GM18519 (cell line): ENCODE results near the gene SORBS2.

ENCODE experiments used
- ATAC-seq: cut with Tn5 transposase; IDR thresholded peaks from one replicate; pipeline ENCODE4 v1.9.1; 2021; ENCODE audit warnings: mild to moderate bottlenecking, moderate library complexity; ENCODE audit not compliant: unreplicated experiment, low FRiP score

Gene SORBS2

DNA sequence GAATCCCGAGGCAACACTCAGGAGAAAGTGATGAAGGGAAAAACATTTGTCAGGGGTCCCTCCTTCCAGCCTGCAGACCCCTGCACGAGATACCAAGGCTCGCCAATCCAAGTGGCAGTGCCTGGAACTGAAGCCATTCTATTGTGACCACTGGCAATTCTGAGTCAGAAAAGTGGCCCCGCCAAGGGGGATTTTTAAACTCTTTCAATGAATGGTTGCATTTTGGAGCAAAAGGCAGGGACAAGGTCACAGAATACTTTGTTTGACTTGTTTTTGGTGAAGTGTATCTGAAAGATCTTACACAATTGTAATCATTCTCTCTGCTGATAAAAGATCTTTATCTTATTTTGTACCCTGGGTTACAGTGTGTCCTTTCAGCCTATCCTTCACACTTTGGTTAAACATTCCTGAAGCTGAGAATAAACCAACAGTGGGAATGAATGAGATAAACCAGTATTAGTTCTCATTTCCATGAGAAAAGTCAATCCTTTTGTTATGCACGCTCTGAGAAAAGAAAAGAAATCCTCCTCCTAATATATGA is 160.8 kb downstream of the SORBS2 start:
- no peak for ATAC-seq

DNA sequence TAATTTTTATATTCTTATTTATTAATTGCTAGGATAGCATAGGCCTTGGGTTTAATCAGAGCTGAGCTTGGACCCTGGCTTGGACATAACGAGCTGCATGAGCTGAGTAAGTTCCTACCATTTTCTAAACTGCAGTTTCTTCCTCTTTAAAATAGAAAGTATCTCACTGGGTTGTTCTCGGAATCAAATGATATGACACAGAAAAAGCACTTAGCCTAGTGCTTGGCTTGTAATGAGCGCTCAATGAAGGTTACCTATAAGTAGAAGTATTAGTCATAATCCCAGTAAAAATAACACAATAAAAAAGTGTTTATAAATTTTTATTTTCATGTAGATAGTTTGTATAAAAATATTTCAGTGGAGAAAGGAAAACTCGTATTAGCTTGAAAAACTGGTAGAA is 163.4 kb downstream of the SORBS2 start:
- ATAC-seq = no peak

DNA sequence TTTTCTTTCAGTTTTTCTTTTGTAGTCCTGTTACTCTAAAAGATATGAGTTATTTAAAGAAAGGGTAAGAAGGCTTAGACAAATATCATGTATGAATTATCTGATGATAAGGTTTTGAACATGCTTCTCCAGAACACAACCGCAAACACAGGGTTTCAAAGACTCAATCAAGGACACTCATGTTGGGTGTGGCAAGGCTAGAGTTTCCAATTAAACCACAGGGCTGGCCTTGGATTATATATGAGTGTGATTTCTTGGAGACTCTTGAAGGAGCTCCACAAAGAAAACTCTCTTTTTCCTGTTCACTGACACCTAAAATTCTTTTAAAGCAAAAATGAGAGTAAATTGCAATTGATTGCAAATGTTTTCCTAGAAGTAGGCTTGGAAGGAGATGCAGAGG is 166.6 kb downstream of the SORBS2 start:
- ATAC-seq = no peak

DNA sequence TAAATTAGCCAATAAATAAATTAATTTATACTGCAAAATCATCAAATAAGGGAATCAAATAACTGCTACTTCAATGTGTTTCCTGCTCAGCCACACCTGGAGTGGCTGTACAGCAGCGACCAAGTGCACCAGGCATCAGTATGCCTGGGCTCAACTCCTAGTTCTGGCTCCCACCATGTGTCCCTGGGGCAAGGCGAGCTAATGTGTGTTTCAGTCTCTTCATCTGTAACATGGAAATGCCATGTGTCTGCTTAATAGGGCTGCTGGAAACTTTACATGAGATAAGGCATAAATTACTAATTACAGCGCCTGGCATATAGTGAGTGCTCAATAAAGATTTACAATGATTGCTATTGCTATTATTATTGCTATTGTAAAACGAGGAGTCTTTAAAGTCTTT is 167.6 kb downstream of the SORBS2 start:
- ATAC-seq = no peak

DNA sequence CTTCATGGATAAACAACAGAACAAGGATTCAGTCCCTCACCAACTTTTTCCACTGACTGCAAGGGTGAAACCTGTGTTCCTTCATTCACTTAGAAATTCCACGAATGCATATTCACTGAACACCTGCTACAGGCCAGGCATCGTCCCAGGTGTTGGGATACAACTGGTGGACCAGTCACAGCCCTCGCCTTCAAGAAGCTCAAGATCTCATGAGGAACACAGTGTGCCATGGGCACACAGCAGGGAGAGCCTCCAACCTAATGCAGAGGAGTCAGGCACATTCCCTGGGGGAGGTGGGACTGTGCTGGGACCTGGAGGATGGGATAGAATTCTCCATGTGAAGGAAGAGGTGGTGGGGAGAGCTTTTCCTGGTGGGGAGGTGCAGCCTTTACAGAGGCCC is 169.1 kb downstream of the SORBS2 start:
- ATAC-seq = no peak

DNA sequence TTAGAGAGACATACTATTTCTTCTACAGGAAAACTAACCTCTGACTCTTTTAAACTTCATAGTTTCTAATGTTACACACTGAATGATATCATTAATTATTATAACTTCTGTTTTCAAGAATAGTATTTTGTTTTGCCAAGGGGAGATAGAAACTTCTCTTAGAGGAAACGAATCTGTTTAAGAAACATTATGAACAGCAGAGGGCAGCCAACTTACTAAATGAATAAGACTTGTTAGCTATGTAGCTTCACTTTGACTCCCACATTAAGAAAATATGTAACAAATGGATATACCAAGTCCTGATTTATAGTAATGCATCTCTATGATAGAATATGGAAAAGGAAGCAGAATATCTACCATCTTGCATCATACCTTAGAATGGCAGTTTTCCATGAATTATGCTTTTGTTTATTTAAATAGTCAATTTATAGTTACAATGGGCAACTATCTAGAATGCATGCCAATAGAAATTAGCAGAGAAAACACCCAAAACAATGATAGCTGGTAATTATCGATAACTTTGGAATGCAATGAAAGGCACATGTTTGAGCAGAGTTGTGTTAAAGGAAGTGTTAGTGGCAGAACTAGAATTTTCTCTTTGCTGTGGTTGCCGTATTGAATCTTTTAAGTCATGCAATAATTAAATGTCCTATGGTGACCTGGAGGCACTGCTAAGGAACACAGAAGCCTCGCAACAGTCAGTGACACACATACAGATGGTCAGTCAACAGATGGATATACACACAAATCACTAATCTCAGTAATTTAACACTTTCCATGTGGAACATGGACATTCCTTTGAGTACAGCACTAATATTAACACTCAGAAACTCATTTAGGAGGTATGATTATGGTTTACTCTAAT is 171.0 kb downstream of the SORBS2 start:
- ATAC-seq = no peak

DNA sequence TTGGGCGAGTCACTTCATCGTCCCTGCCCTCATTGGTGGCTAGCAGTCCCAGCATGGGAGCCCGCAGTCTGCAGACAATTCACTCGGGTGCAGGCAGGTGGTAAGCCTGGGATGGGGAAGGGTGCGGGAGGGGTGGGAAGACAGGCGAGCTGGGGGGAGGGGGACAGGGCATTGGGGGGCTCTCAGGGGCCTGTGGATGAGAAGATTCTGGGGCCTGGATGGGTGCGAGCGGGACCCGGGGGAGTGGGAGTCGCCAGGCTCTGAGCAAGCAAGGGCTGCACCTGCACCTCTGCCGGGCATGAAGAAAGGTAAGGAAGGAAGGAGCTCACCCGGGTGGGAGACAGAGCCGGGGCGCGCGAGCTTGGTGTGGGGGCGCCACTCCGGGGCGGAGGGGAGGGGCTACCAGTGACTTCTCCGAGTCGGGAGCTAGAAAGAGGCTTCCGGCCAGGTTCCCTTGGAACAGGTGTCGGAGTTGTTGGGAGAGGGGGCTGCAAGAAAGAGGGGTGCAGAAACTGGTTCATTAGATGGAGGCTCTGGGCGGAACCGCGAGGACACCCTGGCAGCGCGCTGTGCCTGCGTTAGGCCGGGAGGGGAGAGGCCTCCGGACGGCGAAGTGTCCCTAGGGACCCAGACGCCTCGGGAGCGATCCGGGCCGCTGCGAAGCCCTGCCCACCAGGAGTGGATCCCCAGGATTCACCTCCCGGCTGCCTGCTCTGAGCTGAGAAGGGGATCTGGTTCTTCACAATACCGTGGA is 173.3 kb downstream of the SORBS2 start:
- no peak for ATAC-seq

DNA sequence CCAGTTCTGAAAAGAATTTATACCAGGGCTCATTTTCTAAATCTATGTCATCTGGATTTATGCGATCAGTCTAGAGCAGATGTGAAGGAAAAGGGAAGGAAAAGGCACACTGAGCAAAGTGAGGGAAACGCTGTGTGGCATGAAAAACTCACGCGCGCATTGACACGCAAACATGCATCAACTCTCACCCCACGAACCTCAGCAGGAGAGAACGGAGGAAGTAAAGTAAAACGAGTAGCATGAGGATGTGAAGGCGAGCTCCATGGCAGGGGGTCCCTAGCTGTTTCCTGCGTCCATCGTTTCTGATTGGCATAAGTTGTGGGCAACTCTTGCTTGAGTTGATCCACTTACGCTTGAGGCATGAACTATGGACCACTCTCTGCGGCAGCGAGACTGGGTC is 173.9 kb downstream of the SORBS2 start:
- no peak for ATAC-seq

DNA sequence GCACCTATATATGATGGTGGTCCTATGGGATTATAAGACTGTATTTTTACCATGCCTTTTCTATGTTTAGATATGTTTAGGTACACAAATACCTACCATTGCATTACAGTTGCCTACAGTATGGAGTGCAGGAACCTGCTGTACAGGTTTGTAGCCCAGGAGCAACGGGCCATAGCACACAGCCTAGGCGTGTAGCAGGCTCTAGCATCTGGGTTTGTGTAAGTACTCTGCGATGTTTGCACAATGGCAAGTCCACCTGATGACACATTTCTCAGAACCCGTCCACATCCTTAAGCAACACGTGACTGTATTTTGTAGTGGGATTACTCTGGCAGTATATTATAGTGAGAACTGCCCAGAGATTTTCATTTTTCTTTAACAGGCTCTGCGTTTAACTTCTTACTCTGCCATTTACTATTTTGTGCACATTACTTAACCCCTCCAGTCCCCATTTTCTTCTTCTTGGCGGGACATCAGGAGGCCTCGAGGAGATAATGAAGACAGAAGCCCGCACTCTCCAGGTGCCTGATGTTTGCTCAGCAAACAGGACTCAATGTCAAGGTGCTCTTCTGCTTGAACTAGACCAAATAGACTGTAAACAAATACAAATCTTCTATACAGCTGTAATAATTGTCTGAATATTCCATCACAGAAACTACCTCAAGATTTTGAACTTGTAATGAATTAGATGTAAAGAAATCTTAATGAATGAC is 174.7 kb downstream of the SORBS2 start:
- no peak for ATAC-seq

DNA sequence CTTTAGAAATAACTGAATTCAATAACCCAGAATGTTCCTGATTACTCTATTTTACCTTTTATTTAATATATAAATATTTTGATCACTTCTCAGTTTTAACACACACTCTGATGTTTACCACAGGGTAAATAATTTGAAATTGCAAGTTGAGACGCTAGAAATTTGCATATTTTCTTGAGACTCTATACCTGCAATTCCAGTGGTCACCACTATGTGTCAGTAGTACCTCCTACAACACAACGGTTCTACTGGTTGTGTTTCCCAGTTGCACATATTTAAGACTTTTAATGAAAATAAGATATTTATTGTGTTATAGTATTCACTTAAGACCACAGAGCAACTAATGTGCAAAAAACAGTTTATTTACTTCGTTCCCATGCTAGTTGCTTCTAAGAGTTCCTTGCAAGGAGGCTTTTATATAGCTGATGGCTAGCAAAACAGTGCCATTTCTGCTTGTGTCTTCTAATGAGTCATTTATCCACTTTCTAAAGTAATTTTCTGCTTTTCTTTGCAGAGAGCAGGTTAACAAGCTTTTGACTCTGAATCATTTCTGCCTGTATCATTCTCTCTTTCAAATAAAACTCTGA is 177.8 kb downstream of the SORBS2 start:
- ATAC-seq = no peak

DNA sequence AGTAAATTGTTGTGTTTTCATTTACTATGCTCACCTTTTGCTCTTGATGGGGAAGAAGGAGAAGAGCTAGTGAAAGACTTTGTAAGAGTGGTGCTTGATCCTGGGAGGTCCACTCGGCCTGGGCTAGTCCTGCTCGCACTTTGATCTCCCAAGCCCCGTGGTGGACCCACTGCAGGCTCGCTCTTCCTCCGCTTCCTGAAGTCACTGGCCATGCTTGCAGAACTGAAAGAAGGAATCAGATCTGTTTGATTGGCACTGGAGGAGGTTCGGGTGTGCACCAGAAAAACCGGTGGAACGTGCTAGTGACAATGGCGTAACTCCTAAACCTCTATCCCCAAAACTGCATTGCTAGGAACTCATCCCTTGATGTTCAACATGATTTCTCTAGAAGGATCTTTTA is 185.2 kb downstream of the SORBS2 start:
- ATAC-seq = no peak

DNA sequence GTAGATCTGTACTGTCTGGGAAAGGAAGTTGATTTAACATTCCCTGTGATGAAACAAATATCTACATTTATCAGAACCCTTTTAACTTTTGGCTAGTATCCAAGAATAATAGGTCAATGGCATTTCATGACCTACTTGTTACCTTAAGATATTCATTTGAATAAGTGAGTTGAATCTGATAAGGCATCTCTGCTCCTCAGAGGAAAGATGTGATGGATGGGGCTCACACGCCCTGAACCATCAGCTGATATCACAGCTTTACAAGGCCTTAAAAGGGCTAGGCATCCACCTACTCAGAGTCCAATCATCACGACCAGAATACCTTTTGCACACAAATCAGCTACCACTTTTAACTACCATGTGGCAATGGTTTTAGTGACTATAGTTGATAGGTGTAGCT is 186.5 kb downstream of the SORBS2 start:
- ATAC-seq = no peak

DNA sequence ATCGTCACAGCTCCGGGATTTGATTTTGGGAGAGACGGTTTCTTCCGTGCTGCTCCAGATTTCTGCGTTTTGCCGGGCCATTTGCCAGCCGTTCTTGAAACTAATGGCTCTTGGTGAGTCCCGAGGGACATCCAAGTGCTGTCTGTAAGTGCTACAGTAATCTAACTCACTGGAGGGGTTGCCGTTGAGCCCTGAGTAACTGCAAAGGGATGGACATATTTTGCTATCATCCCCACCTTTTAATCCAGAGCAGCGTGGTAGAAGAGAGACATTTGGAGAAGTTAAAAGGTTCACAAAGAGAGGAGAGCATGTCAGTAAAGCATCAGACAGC is 187.8 kb downstream of the SORBS2 start:
- no peak for ATAC-seq

DNA sequence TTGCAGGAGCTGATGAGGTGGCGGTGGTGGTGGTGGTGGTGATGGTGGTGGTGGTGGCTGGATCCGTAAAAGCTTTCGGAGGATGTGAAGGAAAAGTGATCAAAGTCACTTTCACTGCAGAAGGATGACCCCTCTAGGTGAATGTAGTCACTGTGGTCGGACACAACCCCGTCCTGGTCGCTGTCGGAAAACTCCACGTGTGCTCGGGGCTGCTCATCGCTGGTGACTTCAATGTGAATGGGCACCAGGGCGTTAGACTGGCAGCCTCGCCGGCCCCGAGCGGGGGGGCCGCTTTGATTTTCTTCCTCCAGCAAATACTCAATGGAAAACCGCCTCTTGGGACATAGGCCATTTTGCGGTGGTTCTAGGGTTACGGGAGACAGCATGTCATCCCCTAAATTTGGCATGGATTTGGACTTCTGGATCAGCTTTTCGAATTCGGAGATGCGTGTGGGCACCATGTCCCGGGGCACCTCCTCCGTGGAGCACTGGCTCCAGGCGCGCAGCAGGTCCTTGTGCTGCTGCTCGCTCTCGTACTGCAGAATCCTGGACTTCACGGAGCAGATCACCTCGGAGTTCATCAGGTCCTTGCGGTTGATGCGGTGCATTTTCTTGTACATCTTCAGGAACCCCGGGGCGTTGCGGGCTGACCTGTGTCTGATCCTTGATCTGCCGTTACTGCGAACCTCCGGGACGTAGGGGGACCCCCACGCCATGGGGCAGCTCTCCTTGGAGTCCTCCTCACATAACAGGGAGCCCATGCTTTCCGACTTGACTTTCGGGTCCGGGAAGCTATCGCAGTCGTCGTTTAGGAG is 188.3 kb downstream of the SORBS2 start:
- no peak for ATAC-seq

DNA sequence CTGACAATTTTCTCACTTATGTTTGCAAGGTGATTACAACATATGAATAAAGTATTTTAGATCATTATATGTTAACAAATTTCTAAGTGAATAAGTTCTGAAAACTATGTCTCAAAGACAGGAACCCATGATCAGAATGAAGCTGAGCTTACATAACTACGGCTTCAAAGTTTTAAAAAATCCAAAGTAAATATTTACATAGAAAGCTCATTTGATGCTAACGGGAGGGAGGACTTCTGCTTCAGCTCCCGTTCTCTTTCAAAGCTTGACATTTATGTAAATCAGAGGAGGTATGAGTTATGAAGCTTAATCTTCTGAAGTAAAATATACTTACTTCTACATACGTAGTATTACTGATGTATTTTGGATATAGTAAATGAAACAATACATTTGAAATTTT is 203.8 kb downstream of the SORBS2 start:
- ATAC-seq = no peak

DNA sequence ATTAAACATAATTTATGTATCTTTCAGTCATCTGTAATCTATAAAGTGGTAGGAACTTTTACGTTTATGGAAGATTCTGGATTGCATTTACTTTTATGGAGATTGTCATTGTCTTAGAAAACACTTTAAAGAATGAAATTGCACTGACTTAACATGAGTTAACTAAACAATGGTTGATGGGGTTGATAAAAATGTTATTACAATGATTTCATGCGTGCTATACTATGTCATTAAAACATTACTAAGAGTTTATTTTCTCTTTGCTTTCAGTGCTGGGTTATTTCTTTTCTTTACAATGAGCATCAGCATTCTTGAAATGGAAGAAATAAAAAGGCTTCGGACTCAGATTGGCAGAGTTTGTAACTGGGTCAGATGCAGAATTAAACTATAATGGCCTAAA is 209.6 kb downstream of the SORBS2 start:
- ATAC-seq = no peak

DNA sequence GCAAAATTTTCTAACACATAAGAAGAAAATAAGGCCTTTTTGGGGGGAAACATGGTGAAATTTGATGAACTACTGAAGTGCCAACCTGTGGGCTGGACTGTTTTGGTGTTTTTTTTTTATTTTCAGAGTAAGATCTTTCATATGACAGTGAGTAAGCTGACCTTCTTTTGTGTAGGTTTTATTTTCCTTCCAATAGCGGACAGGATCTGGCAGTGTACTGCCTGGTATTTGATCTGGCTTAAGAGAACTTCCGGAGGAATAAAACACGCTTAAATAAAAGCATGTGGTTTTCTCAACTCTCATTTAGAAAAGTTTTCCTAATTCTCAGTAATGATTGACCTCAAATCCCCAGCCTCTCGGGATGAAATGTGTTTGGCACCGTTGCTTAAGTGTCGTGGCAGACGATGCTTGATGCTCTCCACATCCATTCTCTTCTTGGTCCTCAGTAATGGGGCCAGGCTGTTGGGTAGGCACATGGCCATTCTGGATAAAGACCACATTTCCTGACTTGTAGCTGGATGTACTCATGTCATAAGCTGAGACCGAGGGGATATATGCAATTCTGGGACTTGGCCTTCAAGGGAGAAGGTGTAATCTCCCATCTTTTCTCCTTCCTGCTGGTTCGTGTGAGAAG is 211.1 kb downstream of the SORBS2 start:
- no peak for ATAC-seq

DNA sequence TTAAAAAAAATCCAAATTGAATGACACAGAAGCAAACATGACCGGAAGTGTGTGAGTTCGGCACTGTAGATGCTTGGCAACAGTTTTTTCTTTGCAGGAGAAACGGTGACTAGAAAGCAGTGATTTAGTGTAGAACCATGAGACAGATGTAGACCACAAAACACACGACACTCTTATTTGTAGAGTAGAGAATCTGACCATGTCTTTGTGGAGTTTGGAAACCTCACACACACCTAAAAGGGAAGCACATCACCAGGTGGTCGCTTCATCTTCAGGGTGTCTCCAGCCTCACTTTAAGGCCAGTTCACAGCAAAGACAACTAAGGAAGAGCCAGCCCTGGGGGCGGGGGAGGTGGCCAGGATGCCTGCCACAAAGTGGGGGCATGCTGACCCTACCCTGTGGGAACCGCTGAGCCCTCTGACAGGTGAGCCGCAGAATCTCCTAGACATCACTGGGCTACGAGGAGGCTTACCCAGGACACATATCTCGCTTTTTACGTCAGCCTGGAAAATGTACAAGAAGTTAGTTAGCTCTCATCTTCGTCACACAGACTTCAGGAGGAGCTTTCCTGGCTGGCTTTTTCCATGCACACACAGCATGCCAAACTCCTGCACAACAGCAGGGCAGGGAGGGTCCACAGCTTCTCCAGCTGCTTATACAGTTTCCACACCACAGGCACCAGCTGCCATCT is 212.3 kb downstream of the SORBS2 start:
- ATAC-seq = no peak
